Fibroblast of villous mesenchyme (primary cell): ENCODE measurements around the gene LRP1. TPM values are rescaled to one million over a fixed set of nuclear protein-coding genes. Genes with fewer than 3 reads are reported as not detected.

Source experiments
- DNase-seq: peaks from one replicate; pipeline ENCODE4 v3.0.0-alpha.2; 2010; ENCODE audit warnings: low read depth
- H3K4me3 ChIP-seq: 2 replicates; pipeline ENCODE4 v1.5.1; 2011; ENCODE audit warnings: low read depth, mild to moderate bottlenecking, low read length
- total RNA-seq: library from RNA; depleted of rRNA; stranded (reverse); fragments of >200 nt; gene quantifications from 2 replicates; pipeline ENCODE4 v1.2.3, GENCODE V29; 2012
- TF ChIP-seq, protein P1 (sequence below): IDR thresholded peaks from 2 replicates; pipeline ENCODE4 v1.5.1; 2012; ENCODE audit warnings: low read depth, mild to moderate bottlenecking, low read length; ENCODE audit not compliant: insufficient read depth

Gene LRP1
- total RNA-seq, 1 donor = 228 TPM

DNA sequence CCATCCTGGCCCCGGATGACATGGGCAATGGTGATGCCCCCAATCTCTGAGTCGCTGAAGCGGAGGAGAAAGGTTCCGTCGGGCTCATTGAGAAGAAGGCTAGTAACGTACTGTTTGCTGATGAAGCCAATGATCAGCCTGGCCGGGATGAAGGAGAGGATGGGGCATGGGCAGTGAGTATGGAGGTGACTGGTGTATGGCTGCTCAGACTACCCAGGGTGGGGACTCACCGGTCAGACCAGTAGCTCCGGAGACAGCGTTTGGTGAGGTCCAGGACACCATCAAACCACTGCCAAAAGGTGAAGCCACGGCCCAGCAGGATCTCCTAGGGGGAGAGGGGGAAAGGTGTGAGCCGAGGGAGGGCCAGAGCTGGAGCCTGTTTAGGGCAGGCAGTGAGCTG lies 28.5 kb upstream of the LRP1 start:
- DNase-seq = no peak
- TF ChIP-seq, protein P1, sequence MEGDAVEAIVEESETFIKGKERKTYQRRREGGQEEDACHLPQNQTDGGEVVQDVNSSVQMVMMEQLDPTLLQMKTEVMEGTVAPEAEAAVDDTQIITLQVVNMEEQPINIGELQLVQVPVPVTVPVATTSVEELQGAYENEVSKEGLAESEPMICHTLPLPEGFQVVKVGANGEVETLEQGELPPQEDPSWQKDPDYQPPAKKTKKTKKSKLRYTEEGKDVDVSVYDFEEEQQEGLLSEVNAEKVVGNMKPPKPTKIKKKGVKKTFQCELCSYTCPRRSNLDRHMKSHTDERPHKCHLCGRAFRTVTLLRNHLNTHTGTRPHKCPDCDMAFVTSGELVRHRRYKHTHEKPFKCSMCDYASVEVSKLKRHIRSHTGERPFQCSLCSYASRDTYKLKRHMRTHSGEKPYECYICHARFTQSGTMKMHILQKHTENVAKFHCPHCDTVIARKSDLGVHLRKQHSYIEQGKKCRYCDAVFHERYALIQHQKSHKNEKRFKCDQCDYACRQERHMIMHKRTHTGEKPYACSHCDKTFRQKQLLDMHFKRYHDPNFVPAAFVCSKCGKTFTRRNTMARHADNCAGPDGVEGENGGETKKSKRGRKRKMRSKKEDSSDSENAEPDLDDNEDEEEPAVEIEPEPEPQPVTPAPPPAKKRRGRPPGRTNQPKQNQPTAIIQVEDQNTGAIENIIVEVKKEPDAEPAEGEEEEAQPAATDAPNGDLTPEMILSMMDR = no peak
- no peak overlapping the region for H3K4me3 ChIP-seq

DNA sequence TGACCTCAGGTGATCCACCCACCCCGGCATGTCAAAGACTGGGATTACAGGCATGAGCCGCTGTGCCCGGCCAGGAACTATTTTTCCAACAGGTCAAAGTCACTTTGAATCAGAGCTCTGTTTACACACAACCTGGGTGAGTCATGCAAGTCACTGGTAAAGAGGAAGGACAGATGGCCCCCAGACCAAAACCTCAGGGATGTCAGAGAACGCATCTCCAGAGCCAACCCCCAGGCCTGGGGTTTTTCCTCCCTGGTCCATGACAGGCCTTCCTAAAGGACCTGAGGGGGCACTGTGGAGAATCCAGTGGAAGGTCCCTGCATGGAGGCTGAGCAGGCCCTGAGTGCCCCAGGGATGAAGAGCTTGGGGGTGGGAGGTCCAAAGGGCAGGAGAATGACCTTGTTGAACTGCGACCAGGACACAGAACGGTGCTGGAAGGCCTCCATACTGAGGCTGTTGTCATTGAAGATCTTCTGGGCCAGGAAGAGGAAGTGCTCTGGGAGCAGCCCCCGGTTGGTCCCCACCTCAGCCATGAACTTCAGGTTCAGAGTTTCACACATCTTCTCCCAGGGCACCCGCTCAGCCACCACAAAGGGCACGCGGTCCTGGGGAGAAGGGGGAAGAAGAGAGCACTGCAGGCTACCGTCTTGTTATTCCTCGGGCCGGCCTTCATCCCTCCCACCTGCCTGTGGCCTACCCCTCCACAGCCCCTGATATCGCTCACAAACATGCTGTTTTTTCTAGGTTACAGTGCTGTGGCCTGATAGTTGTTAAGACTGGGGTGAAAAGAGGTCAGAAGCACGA lies 26.2 kb upstream of the LRP1 start:
- TF ChIP-seq, protein P1 = no peak
- DNase-seq = peak; percentile 60
- H3K4me3 ChIP-seq = no peak overlapping the region

DNA sequence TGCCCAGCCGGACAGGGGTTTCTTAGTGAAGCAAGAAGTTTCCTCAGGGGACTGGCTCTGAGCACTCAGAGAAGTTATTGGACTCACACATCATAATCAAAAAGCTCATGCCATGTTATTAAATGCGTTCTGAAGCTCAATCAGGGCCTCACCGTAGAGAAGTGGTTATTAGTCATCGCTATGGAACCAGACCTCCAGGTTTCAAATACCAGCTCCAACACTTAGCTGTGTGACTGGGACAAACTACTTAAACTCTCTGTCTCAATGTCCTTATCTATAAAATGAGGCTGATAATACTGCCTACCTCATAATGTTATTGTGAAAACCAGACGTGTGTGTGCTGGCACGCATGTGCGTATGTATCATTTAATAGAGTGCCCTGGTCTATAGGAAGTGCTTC lies 24.4 kb upstream of the LRP1 start:
- no peak for DNase-seq
- TF ChIP-seq, protein P1 = no peak
- no peak overlapping the region for H3K4me3 ChIP-seq

DNA sequence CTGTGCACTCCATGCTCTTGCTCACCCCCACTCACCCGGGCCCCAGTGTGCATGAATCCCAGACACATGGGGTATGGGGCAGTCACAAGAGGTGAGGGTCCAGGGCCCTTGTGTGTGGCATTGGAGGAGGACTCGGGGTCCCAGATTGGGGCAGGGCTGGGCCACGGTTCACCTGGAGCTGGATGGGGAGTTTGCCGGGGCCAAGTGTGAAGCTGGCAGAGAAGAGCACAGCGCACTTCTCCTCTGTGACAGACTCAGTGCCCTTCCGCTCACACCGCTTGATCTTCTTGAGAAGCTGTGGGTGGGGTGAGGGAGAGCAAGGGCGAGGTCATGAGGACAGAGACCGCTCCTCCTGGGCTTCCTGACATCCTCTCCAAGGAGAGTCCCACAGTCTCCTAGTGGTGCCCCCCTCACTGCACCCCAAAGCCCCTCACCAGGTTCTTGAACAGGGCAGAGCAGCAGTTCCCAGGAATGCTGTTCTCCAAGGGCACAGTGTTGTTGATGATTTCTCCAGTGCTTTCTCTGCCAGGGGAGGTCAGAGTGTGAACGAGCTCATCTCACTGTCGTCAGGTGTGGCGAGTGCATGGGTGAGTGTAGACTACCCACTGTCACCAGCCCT lies 23.9 kb upstream of the LRP1 start:
- TF ChIP-seq, protein P1 = no peak
- DNase-seq = no peak

DNA sequence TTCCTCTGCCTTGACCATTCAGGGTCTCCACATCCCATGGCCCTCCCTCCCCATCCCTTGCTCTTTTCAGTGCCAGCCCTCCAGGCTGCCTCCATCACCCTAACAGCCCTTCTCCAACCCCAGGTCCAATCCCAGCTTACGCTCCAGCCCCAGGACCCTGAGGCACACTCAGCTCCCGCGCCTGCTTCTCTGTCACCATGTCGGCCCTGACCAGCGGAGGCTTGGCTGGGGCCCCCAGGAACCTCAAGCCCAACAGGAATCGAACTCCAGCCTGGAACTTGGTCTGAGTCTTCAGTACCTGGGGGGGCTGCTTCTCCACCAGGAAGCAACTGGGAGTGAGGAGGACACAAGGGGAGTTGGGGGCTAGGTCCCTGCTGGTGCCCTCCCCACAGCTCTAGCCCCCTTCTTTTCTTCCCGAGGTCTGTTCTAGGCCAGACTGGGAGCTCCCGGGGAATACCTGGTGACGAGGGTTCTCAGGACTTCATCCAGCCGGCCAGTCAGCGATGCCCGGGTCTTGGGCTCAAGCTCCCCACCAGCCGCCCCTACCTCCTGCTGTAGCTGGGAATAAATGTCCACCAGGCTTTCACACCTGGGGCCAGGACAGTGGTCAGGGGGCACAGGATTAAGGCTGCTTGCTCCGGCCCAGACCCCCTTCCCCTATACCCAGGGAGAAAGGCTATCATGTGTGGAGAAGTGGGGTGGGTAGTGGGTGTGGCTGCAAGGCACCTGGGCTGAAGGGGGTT lies 23.1 kb upstream of the LRP1 start:
- no peak overlapping the region for H3K4me3 ChIP-seq
- TF ChIP-seq, protein P1 = no peak
- DNase-seq = no peak

More for the DNA sequence above, 23.9 kb upstream of the LRP1 start:
- H3K4me3 ChIP-seq = no peak overlapping the region

DNA sequence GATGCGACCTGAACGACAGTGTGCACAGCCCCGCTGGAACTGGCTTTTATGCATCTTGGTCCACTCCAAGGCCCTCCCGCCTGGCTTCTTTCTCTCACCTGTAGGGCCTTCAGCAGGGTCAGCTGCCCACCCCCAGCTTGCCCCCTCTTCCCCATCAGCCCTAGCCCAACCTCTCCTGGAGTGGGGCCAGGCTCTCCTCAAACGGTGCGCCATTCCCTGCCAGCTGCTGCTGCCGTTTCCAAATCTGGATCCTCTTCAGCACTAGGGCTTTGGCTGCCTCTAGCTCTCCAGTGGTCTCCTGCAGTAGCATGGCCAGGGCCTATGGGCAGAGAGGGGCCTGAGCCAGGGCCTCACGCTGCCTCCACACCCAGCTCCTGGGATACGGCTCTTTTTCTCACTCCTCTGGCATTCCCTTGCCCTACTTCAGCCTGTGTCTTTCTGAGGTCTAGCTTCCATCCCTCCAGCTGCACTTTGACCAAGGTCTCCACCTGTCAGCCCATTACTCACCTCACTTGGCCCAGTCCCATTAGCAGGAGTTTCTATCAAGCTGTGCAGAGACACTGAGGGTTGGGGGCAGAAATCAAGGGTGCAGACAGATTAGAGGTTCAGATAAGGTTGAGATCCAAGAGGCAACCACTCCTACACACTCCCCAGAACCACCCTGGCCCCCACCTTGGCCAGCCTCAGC lies 22.1 kb upstream of the LRP1 start:
- DNase-seq = no peak
- no peak overlapping the region for H3K4me3 ChIP-seq
- TF ChIP-seq, protein P1 = no peak
